GM21515 (cell line): Measurements from ENCODE around the gene RSRC1.

ENCODE experiments used
- ATAC-seq: cut with Tn5 transposase; IDR thresholded peaks from one replicate; pipeline ENCODE4 v1.9.1; 2021; ENCODE audit not compliant: unreplicated experiment

Gene RSRC1

GRCh38 chr3:158127250-158128219 is 17.6 kb downstream of the RSRC1 start:
- no peak for ATAC-seq

- no peak for ATAC-seq
Observed at GRCh38 chr3:158128755-158129154, 18.9 kb downstream of the RSRC1 start.

DNA sequence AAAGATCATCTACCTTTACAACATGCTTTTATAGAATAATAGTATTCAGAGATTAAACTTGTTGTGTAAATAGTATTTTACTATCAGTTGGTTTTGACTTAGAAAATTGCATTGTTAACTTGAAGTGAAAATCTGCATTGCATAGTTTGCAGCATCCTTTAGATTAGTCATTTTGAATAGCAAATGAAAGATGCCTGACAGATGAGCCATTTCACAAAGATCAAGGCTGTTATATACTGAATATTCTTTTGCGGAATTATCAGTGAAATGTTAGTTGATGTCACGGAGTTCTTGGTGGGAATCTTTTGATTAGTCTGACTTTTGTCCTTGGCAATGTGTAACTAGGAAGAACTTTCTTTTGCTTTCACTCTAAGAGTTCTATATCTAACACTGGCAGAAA is 24.5 kb downstream of the RSRC1 start:
- no peak for ATAC-seq

- ATAC-seq, result no peak
Observed at GRCh38 chr3:158140396-158140795, 30.5 kb downstream of the RSRC1 start.

DNA sequence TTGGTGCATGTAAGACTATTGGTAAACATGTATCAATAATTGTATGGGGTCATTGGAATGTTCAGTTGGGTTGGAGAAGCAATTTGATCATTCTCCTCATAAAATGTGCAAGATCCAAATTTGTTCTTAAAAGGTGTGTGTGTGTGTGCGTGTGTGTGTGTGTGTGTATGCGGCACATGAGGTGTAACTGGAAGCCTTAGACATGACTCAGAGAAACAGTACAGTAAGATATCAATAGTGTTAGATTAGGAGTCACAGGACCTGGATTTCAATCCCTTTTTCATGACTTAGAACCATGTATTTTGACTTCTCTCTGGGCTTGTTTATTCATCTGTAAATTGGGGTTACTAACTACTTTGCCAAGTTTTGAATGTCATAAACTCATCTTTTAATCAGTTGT is 38.3 kb downstream of the RSRC1 start:
- ATAC-seq, result no peak

DNA sequence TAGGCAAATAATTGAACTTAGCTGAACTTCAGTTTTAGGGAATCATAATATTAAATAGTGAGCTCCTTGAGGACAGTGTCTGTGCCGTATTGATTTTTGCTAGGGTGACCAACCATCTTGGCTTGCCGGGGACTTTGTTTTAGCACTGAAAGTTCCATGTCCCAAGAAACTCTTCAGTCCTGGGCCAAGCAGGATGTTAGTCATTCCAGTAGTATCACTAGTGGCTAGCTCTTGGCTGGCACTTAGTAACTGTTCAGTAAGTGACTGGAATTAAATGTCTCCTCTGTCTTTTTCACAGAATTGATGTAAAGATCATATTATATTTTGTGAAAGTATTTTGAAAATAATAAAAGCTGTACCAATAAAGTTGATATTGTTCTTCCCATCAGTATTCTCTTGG is 42.3 kb downstream of the RSRC1 start:
- ATAC-seq, result no peak

- no peak for ATAC-seq
Observed at GRCh38 chr3:158158969-158159368, 49.1 kb downstream of the RSRC1 start.

DNA sequence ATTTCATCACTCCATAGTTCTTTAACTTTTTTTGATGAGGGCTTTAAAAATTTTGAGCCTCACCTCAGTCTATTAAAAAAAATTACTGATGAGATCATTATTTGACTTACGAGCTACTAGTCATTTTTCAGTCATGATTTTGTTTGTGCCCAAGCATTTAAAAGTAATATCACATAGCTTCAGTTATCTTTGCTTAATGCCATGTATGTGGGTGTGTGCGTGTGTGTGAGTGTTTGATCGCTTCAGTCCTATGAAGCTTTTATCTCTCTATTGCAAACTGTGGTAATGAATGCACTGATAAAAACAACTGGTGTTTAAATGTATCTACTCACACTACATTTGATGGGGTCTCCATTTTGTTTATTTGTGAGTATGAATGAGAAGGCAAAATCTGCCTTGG is 49.8 kb downstream of the RSRC1 start:
- ATAC-seq, result no peak

- ATAC-seq, result no peak
Observed at GRCh38 chr3:158160958-158161357, 51.1 kb downstream of the RSRC1 start.

GRCh38 chr3:158165141-158165655 is 55.3 kb downstream of the RSRC1 start:
- no peak for ATAC-seq

DNA sequence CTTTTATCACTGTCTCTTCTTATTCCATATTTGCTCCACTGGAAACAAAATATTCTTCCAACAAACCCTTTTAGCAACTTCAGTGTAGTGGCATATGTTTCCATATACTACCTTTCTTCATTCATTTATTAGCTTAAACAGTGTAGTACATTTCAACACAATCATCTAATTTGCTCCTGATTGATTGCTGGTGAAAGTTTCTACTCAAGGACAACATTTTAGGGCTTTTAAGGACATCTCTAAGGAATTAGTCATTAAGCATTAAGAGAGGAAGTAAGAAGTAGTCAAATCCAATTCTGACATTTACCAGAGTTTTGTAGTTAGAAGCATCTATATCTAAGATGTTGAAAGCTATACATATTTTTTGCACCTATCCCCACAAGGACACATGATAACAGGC is 55.8 kb downstream of the RSRC1 start:
- ATAC-seq, result no peak

- no peak for ATAC-seq
Observed at GRCh38 chr3:158166223-158166622, 56.3 kb downstream of the RSRC1 start.

DNA sequence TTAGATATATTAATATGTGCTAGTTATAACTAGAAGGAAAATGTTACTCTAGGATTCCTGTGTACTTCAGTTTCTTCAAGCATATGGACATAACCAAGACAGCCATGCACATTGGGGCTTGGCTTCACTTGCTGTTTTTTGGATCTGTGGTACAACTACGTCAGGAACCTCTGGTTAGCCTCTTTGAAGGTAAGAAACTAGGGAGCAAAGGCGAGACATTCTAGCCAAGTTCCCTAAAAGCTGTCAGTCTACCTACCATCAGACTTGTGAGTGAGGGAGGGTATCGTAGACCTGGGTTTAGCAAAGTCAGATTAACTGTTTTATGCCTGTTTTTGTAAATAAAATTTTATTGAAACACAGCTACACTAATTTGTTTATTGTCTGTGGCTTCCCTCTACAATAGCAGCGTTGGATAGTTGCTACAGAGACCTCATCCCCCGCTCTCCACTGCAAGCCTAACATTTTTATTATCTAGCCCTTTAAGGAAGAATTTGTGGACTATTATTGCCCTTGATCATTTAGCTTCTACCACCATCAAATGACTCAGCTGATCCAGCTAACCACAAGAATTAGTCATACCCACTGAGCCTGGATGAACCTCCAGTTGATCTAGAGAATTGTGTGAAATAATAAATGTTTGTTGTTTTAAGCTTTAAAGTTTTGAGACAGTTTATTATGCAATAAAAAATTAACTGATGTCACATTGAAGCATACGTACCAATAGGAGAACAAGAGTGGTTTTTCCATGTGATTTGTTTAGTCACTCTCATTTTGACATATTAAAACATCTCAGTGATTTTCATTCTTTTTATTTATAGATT is 58.1 kb downstream of the RSRC1 start:
- ATAC-seq, result no peak

DNA sequence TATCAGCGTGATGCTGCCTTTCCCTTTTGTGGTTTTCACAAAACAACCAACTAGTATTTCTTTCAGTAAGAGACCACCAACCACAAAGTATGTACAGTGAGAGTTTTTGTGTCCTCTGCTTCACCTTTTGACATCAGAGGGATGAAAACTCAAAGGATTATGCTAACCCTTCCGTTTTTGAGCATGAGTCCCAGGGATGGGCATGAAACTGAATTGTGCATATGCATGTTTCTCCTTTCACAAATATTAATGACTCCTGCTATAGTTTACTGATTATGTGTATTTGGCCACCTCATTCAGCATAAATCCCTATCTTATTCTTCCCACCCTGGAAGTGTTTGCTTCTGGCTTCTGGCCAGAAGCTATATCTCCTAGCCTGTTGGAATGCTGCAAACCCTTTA is 59.2 kb downstream of the RSRC1 start:
- no peak for ATAC-seq

- ATAC-seq, result no peak
Observed at GRCh38 chr3:158181096-158181495, 71.2 kb downstream of the RSRC1 start.

DNA sequence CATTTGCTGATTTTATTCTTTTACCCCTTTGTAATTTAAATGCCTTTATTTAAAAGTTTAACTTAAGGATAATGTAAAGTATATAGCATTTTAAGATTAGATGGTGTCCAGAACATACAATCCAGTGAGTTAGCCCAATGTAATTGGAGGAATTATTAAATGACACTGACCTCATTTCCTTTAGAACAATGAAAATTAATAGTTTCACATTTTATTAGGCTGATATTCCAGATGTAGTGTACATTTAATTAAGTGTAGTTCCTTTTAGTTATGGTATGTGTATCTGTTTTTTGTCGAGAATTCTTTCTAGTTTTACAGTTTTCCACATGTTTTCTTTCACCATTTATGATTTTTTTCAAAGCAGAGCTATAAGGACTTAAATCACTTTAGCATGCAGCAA is 75.8 kb downstream of the RSRC1 start:
- ATAC-seq, result no peak

DNA sequence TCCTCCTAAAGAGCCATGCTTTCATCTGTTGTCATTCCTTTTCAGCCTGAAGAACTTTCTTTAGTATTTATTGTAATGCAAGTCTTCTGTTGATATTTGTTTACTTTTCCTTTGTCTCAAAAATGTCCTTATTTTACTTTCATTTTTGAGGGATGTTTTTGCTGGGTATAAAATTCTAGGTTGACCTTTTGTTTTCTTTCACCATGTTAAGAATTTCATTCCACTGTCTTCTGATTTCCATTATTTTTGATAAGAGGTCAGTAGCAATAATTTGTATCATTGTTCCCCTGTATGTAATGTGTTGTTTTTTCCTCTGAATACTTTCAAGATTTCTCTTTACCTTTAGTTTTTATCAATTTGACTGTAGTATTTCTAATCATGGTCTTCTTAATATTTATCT is 91.1 kb downstream of the RSRC1 start:
- no peak for ATAC-seq

DNA sequence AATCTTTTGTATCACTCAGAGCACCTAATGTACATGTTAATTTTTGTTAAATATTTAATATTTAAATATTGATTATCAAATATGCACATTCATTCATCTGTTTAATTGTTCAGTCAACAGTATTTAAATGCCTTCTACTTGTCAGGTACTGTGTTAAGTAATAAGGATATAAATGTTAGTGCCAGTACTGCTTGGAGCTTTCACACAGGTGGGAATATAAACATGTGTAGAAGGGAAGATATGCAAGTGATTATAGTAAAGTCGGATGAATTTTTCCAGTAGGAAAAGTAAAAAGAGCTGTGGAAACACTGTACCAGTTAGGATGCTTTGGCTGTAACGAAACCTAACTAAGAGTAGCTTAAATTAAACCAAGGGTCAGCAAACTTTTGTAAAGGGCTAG is 95.4 kb downstream of the RSRC1 start:
- ATAC-seq, result no peak

- peak; percentile 81 for ATAC-seq
Observed at GRCh38 chr3:158205994-158206393, 96.1 kb downstream of the RSRC1 start.

- no peak for ATAC-seq
Observed at GRCh38 chr3:158210067-158210466, 100.2 kb downstream of the RSRC1 start.

- no peak for ATAC-seq
Observed at GRCh38 chr3:158213461-158213860, 103.6 kb downstream of the RSRC1 start.

DNA sequence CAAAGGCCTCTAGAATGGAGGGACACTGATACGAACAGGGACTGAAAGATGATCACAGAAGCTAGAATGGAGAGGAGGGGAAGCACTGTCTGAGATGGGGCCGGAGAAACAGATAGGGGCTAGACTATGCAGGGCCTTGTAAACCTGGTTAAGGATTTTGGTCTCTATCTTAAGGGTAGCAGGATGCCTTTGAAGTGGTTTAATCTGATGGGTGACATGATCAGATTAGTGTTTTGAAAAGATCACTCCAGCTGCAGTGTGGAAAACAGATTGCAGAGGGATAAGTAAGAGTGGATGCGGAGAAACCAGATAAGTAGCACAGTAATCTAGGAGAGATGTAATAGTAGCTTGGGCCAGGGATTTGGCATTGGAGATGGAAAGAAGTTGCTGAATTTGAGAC is 108.1 kb downstream of the RSRC1 start:
- ATAC-seq, result no peak
